ENCODE data around the gene SUB1. TPM values are rescaled to one million over a fixed set of nuclear protein-coding genes. Genes with fewer than 3 reads are reported as not detected.
"Not testable (repeated sequence)": the region's sequence is repeated elsewhere in the genome, so short reads cannot be mapped to it uniquely, and the experiment has no call there.

SUB1 gene
- total RNA-seq, 2 experiments from 2014 or later: 528 to 531 TPM

DNA sequence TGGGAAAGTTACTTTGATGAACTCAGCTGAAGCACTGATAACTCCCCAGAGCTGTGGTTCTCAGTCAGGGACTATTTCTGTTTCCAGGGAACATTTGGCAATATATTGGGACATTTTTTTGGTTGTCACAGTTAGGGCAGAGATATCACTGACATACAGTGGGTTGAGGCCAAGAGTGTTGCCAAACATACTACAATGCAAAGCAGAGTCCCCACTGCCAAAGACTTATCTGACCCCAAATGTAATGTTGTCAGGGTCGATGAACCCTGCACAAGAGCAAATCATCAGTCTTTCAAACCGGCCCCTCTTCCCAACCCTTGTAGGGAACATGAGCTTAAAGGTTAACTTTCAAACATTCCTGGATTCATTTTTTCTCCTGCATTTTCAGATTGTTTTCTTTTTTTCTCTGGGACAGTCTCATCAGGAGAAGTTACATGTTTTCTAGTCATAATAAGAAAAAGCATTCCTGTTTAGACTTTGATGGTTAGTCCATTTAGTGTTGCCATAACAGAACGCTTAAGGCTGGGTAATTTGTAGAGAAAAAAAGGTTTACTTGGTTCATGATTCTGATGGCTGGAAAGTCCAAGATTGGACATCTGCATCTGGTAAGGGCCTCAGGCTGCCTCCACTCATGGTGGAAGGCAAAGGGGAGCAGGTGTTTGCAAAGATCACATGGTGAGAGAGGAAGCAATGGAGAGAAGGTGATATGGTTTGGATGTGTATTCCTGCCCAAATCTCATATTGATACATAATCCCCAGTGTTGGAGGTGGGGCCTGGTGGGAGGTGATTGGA lies 18.8 kb upstream of the SUB1 start:
- H3K4me1 Mint-ChIP-seq (ENCODE audit: low read depth): peaks cover 8% of the 10 kb centered on the region
- H3K27ac Mint-ChIP-seq: no peak overlapping the region
- no peak overlapping the region for H3K4me3 Mint-ChIP-seq
- intact Hi-C loops (cut with micrococcal nuclease): no loop called here
- H3K9me3 Mint-ChIP-seq: no peaks in the 10 kb centered on the region
- CTCF ChIA-PET: interaction anchor here (1.6 kb wide), 1 partner anchor 77 kb away, joined by 4 read pairs; no protein-coding TSS in a partner anchor
- H3K27me3 Mint-ChIP-seq: no peaks in the 10 kb centered on the region
- POLR2A ChIA-PET: no interaction called here
- H3K36me3 Mint-ChIP-seq: peaks cover 17% of the 10 kb centered on the region
- DNase-seq: no peak

DNA sequence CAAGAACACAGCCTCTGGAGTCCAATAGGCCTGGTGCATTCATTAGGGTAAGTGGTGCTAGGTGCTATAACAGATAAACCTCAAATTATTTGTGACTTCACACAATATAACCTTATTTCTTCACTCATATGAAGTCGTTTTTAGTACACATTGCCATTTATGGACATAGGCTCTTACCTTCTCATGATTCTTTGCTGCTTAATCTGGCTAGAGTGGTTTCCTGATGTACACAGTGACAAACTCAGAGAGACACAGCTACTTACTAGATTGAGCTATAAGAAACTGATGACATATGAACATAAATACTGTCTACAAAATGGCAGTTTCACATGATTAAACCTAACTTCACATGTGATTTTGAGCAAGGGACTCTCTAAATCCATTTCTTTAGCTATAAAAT lies 14.2 kb upstream of the SUB1 start:
- intact Hi-C loops (cut with micrococcal nuclease): no loop called here
- H3K36me3 Mint-ChIP-seq: peaks cover 9% of the 10 kb centered on the region
- H3K4me3 Mint-ChIP-seq: no peak overlapping the region
- H3K9me3 Mint-ChIP-seq: no peaks in the 10 kb centered on the region
- H3K27me3 Mint-ChIP-seq: no peaks in the 10 kb centered on the region
- CTCF ChIA-PET: interaction anchor here (0.5 to 1.1 kb wide), 3 partner anchors 15 to 40 kb away, joined by 3 to 9 read pairs (median 3); no protein-coding TSS in a partner anchor
- H3K4me1 Mint-ChIP-seq (ENCODE audit: low read depth): peaks cover 15% of the 10 kb centered on the region
- H3K27ac Mint-ChIP-seq: no peak overlapping the region
- POLR2A ChIA-PET: no interaction called here
- no peak for DNase-seq

DNA sequence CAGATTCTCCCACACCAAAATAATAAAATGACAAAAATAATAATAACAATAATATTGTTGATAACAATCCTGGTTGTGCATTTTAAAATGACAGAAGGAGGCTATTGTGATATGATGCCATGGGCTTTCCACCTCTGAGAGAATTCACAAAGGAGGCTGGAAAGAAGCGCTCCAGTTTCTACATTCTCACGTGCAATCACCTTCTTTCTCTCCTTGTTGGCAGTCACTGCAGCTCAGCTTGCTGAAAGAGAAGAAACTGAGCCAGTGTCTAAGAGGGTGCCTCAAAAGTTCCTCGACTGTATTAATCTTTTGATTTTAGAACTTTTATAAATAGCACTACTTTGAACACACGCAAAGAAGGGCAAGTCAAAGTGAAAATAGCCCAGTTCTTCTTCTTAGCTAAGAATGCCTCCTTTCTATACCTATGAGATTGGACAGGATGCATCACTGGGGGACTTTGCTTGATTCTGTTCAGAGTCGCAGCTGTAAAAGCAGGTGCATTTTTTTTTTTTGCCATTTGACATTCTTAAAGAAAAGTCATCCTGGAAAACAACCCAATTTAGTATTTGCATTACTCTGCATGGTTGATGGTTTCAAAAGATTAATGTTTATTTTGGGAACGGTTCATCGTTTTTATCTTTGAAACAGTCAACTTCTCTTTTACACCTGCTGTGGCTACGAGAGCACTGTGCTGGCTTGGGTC lies 12.4 kb upstream of the SUB1 start:
- ChIA-PET CTCF (interaction anchor here (1.1 to 1.4 kb wide), 2 partner anchors 17 to 83 kb away, joined by 4 to 6 read pairs; no protein-coding TSS in a partner anchor), POLR2A (interaction anchor here (1.6 kb wide), 1 partner anchor 41 kb away, joined by 4 read pairs; no protein-coding TSS in a partner anchor)
- no peaks in the 10 kb centered on the region for H3K27me3 Mint-ChIP-seq
- H3K9me3 Mint-ChIP-seq: no peaks in the 10 kb centered on the region
- no peak overlapping the region for H3K4me3 Mint-ChIP-seq
- DNase-seq: no peak
- peaks cover 7% of the 10 kb centered on the region for H3K36me3 Mint-ChIP-seq
- intact Hi-C loops (cut with micrococcal nuclease): no loop called here
- peaks cover 15% of the 10 kb centered on the region for H3K4me1 Mint-ChIP-seq (ENCODE audit: low read depth)
- H3K27ac Mint-ChIP-seq: no peak overlapping the region

DNA sequence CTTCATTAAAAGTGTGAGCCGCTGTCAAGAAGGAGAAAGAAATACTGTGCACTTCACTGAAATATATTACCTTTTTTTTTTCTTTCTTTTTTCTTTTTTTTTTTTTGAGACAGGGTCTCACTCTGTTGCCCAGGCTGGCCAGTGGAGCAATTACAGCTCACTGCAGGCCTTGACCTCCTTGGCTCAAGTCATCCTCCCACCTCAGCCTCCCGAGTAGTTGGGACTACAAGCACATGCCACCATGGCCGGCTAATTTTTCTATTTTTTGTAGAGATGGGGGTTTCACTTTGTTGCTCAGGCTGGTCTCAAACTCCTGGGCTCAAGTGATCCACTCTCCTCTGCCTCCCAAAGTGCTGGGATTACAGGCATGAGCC lies 11.9 kb upstream of the SUB1 start:
- H3K4me3 Mint-ChIP-seq; H3K9me3 Mint-ChIP-seq; intact Hi-C loops (cut with micrococcal nuclease); DNase-seq; H3K36me3 Mint-ChIP-seq; H3K27me3 Mint-ChIP-seq; H3K27ac Mint-ChIP-seq: not testable (repeated sequence)
- ChIA-PET POLR2A (interaction anchor here (1.6 kb wide), 1 partner anchor 42 kb away, joined by 4 read pairs; no protein-coding TSS in a partner anchor), CTCF (interaction anchor here (1.1 to 1.4 kb wide), 2 partner anchors 16 to 84 kb away, joined by 4 to 6 read pairs; no protein-coding TSS in a partner anchor)
- peaks cover 15% of the 10 kb centered on the region for H3K4me1 Mint-ChIP-seq (ENCODE audit: low read depth)

DNA sequence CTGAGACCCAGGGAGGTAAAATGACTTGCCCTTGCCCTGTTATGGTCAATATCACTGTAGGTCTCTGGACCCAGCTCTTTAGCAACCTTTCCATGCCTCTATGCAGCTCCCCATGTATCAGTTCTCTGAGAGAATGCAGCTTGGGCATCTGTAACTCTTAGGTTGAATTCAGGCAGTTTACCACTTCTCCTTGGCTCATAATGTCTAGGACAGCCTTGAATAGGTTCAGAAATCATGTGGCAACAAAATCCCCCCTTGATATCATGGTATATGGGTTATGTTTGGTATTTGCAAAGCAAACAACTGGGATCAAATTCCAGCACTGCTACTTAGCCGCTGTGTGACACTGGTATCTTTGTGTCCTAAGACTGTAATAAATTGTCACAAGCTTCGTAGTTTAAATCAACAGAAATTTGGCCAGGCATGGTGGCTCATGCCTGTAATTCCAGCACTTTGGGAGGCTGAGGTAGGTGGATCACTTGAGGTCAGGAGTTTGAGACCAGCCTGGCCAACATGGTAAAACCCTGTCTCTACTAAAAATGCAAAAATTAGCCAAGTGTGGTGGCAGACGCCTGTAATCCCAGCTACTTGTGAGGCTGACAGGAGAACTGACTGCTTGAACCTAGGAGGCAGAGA lies 10.7 kb upstream of the SUB1 start:
- Mint-ChIP-seq H3K36me3 (peaks cover 5% of the 10 kb centered on the region), H3K27ac (no peak overlapping the region), H3K27me3 (no peaks in the 10 kb centered on the region), H3K4me3 (no peak overlapping the region), H3K9me3 (no peaks in the 10 kb centered on the region), H3K4me1 (ENCODE audit: low read depth) (peaks cover 6% of the 10 kb centered on the region)
- ChIA-PET POLR2A (no interaction called here), CTCF (interaction anchor here (0.6 to 1.4 kb wide), 2 partner anchors 15 to 85 kb away, joined by 3 to 6 read pairs; no protein-coding TSS in a partner anchor)
- no peak for DNase-seq
- intact Hi-C loops (cut with micrococcal nuclease): no loop called here

DNA sequence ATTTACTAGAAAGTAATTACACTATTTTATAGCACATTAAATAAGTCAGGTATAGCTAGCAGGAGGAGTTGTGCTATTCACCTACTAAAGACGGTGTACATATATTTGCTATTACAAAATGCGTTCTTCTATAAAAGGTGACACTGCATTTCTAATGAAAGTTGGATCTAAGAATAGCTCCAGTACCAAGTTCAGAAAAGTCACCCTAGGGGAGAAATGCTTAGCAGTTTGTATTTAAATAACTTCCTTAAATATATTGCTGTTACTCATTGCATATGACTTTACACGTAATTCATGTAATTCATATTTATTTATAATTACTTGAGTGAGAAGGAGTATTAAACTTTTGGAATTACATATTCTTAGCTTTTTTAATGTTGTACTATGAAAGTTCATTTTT lies 7.0 kb upstream of the SUB1 start:
- no peak for DNase-seq
- ChIA-PET POLR2A (no interaction called here), CTCF (interaction anchor here (1.4 kb wide), 1 partner anchor 89 kb away, joined by 5 read pairs; no protein-coding TSS in a partner anchor)
- peaks cover 5% of the 10 kb centered on the region for H3K36me3 Mint-ChIP-seq
- peaks cover 13% of the 10 kb centered on the region for H3K4me1 Mint-ChIP-seq (ENCODE audit: low read depth)
- H3K9me3 Mint-ChIP-seq: no peaks in the 10 kb centered on the region
- H3K27me3 Mint-ChIP-seq: no peaks in the 10 kb centered on the region
- H3K27ac Mint-ChIP-seq: no peak overlapping the region
- H3K4me3 Mint-ChIP-seq: no peak overlapping the region
- intact Hi-C loops (cut with micrococcal nuclease): no loop called here

DNA sequence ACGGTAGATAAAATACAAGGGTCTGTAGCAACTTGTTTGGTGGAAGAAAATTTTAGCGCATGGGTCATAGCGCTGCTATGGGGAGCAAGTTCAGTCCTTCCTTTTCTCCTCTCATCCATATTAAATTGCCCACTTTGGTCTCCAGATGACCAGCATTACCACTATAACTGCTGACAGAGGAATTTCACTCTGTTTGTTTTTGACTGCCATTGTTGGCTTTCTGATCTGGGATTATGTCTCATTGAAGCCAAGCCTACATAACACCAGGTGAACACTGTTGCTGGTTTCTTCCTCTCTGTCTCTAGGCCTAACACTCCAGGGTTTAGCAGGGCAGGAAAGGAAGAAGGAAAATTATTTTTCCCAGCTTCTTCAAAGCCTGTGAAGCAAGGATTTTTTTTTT lies 6.6 kb upstream of the SUB1 start:
- H3K27ac Mint-ChIP-seq: no peak overlapping the region
- no peak for DNase-seq
- POLR2A ChIA-PET: no interaction called here
- no peaks in the 10 kb centered on the region for H3K9me3 Mint-ChIP-seq
- peaks cover 17% of the 10 kb centered on the region for H3K4me1 Mint-ChIP-seq (ENCODE audit: low read depth)
- CTCF ChIA-PET: interaction anchor here (1.4 kb wide), 1 partner anchor 89 kb away, joined by 5 read pairs; no protein-coding TSS in a partner anchor
- H3K27me3 Mint-ChIP-seq: no peaks in the 10 kb centered on the region
- H3K36me3 Mint-ChIP-seq: peaks cover 5% of the 10 kb centered on the region
- intact Hi-C loops (cut with micrococcal nuclease): no loop called here
- H3K4me3 Mint-ChIP-seq: no peak overlapping the region

DNA sequence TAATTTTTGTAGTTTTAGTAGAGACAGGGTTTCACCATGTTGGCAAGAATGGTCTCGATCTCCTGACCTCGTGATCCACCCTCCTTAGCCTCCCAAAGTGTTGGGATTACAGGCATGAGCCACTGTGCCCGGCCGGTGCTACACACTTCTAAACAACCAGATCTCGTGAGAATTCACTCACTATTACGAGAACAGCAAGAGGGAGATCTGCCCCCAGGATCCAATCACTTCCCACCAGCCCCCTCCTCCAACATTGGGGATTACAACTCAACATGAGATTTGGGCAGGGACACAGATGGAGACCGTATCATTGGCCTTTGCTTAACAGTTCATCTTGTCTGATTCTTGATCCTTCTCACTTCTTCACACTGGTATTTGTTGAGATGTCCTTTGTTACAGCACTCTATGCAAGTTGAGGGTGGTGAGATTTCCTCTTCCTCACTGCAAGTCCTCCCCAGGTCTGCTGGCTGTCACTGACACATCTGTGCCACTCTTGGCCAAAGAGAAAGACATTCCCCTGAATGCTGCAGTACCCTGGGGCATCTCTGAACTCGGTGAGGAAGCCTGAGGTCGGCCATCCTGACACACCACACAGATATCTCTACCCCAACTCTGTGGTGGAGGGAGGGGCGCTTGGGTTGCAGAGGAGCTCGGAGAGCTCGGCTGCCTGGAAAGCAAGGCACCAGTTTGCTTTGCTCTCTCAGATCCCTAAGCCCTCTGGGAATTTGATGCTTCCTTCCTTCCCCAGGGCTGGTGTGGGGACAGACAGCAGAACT lies 4.2 kb upstream of the SUB1 start:
- intact Hi-C loops (cut with micrococcal nuclease): loop anchor here (5.0 kb wide), 1 partner anchor 861 kb away; the partner anchor contains the start of gene TARS1
- Mint-ChIP-seq H3K4me1 (ENCODE audit: low read depth) (peaks cover 33% of the 10 kb centered on the region), H3K27me3 (no peaks in the 10 kb centered on the region), H3K9me3 (no peaks in the 10 kb centered on the region), H3K36me3 (peaks cover 10% of the 10 kb centered on the region), H3K4me3 (no peak overlapping the region), H3K27ac (no peak overlapping the region)
- ChIA-PET CTCF (no interaction called here), POLR2A (no interaction called here)
- DNase-seq: no peak

DNA sequence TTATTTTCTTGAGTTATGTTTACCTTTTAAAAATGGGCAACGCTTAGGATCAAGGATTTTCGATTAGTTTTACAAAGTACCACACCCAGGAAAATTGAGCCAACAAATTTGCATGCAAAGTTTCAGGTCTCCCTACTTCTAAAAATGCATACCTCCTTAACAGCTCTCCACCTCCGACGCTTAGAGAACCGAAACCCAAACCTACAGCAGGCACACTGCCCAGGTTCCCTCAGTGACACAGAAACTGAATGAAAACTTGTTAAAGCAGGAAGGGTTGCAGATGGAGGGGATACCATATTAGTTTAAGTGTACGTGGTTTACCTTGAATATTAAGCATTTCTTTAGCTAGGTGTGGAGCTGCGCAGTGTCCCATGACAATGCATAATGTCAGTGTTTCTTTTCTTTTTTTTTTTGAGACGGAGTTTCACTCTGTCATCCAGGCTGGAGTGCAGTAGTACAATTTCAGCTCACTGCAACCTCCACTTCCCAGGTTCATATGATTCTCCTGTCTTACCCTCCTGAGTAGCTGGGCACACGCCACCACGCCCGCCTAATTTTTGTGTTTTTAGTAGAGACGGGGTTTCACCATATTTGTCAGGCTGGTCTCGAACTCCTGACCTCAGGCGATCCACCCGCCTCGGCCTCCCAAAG lies 1.6 kb upstream of the SUB1 start:
- intact Hi-C loops (cut with micrococcal nuclease): loop anchor here (1.0 to 5.0 kb wide), 2 partner anchors 46 to 859 kb away; partner anchors contain the start of gene TARS1
- ChIA-PET POLR2A (interaction anchor here (0.9 to 4.0 kb wide), 4 partner anchors 46 to 140 kb away, joined by 3 to 47 read pairs (median 8); no protein-coding TSS in a partner anchor), CTCF (interaction anchor here (0.7 to 2.3 kb wide), 10 partner anchors 29 to 351 kb away, joined by 3 to 21 read pairs (median 4); partner anchors contain the start of gene ZFR)
- Mint-ChIP-seq H3K9me3 (no peaks in the 10 kb centered on the region), H3K27me3 (no peaks in the 10 kb centered on the region), H3K4me3 (peak overlapping the region; percentile 55), H3K36me3 (peaks cover 25% of the 10 kb centered on the region), H3K27ac (peak overlapping the region; percentile 71), H3K4me1 (ENCODE audit: low read depth) (peaks cover 50% of the 10 kb centered on the region)
- DNase-seq: peak; percentile 63

DNA sequence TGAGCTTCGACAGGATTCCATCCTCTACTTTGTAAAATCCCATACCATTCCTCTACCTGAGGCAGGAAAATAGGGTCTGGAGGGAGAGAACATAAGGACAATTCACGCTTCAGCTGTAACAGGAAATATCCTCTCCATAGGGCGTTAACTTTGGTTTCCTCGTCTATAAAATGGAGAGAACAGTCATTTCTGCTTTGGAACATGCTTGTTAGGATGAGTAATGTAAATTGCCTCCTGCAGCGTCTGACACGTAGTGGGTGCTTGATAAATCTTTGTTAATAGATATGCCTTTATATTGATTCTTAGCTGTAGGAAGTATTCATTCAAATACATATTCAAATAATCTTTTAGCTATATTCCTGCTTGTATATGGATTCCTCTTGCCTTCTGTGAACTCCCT lies 711 bp upstream of the SUB1 start:
- DNase-seq: no peak
- peaks cover 32% of the 10 kb centered on the region for H3K36me3 Mint-ChIP-seq
- ChIA-PET POLR2A (interaction anchor here (0.8 to 4.0 kb wide), 4 partner anchors 47 to 373 kb away, joined by 3 to 47 read pairs (median 8); no protein-coding TSS in a partner anchor), CTCF (interaction anchor here (0.8 to 2.0 kb wide), 7 partner anchors 42 to 411 kb away, joined by 3 to 11 read pairs (median 4); partner anchors contain the start of gene GOLPH3)
- H3K4me3 Mint-ChIP-seq: peak overlapping the region; percentile 86
- H3K27ac Mint-ChIP-seq: peak overlapping the region; percentile 96
- H3K4me1 Mint-ChIP-seq (ENCODE audit: low read depth): peaks cover 58% of the 10 kb centered on the region
- no peaks in the 10 kb centered on the region for H3K9me3 Mint-ChIP-seq
- intact Hi-C loops (cut with micrococcal nuclease): loop anchor here (1.0 to 5.0 kb wide), 4 partner anchors 42 to 858 kb away; partner anchors contain the start of genes GOLPH3 and TARS1
- no peaks in the 10 kb centered on the region for H3K27me3 Mint-ChIP-seq

All from activated CD4-positive, alpha-beta memory T cell treated with anti-CD3 and anti-CD28 coated beads for 36 hours (primary cell).